Muscle of leg (tissue), 11 donors: ENCODE results near the gene MALT1. TPM values are rescaled to one million over a fixed set of nuclear protein-coding genes. Genes with fewer than 3 reads are reported as not detected.

Source experiments
- DNase-seq: peaks from one replicate; pipeline ENCODE4 v3.0.0; 2013
- H3K27ac ChIP-seq: one replicate; pipeline ENCODE4 v1.5.1; 2013; ENCODE audit warnings: mild to moderate bottlenecking, low read length, control low read depth
- H3K27me3 ChIP-seq: one replicate; pipeline ENCODE4 v1.6.1; 2013; ENCODE audit warnings: low read length; ENCODE audit not compliant: control insufficient read depth, insufficient read depth
- H3K36me3 ChIP-seq: one replicate; pipeline ENCODE4 v1.6.1; 2013; ENCODE audit warnings: low read length; ENCODE audit not compliant: control insufficient read depth, insufficient read depth
- H3K4me1 ChIP-seq: one replicate; pipeline ENCODE4 v1.6.1; 2013; ENCODE audit warnings: low read length; ENCODE audit not compliant: control insufficient read depth, insufficient read depth
- H3K4me3 ChIP-seq: one replicate; pipeline ENCODE4 v1.5.1; 2013; ENCODE audit warnings: low read length, control low read depth
- H3K9me3 ChIP-seq: replicated peaks from 2 replicates; pipeline ENCODE4 v1.6.1; 2013; ENCODE audit warnings: low read depth, low read length; ENCODE audit not compliant: control insufficient read depth
- WGBS: methylation state at CpG from one replicate; pipeline ENCODE4 v1.1.5; 2013; ENCODE audit warnings: missing lambda C conversion rate; ENCODE audit not compliant: insufficient coverage; 5-methylcytosine and 5-hydroxymethylcytosine counted together
- polyA plus RNA-seq, 8 donors: library from polyadenylated mRNA; unstranded; fragments of 120-200 nt; gene quantifications; one replicate each; pipeline versions ENCODE4 v1.2.1 to v1.2.3, GENCODE V29; 2013; ENCODE audit warnings: inconsistent platforms in 1 of 8, low replicate concordance in 1 of 8; ENCODE audit not compliant: insufficient read length in 8 of 8, insufficient read depth in 1 of 8
- total RNA-seq: library from RNA; stranded (reverse); fragments of 120-200 nt; gene quantifications from one replicate; pipeline ENCODE4 v1.2.4, GENCODE V29; 2013

The MALT1 gene
- total and polyA plus RNA-seq, 9 donors, result 10.7 to 21.3 (median 12.5) TPM

- Histone ChIP-seq H3K36me3 (no peaks in the 10 kb centered on the region), H3K27me3 (no peaks in the 10 kb centered on the region), H3K4me3 (no peak overlapping the region), H3K4me1 (peaks cover 9% of the 10 kb centered on the region), H3K9me3 (no peaks in the 10 kb centered on the region), H3K27ac (no peak overlapping the region)
- 88% methylated on average over 1 of the region's 2 CpGs for WGBS
- DNase-seq, result no peak
Measured at GRCh38 chr18:58668211-58668610, 3.1 kb upstream of the MALT1 start.

GRCh38 chr18:58668897-58669296 lies 2.4 kb upstream of the MALT1 start:
- DNase-seq, result no peak
- Histone ChIP-seq H3K27me3 (no peaks in the 10 kb centered on the region), H3K27ac (no peak overlapping the region), H3K9me3 (no peaks in the 10 kb centered on the region), H3K36me3 (no peaks in the 10 kb centered on the region), H3K4me1 (peaks cover 9% of the 10 kb centered on the region), H3K4me3 (no peak overlapping the region)
- WGBS, result 56% methylated on average over 2 of the region's 3 CpGs

GRCh38 chr18:58669731-58670378 lies 1.4 kb upstream of the MALT1 start:
- Histone ChIP-seq H3K36me3 (peaks cover 5% of the 10 kb centered on the region), H3K4me3 (no peak overlapping the region), H3K27ac (no peak overlapping the region), H3K27me3 (no peaks in the 10 kb centered on the region), H3K9me3 (no peaks in the 10 kb centered on the region), H3K4me1 (peaks cover 9% of the 10 kb centered on the region)
- DNase-seq, result no peak
- WGBS, result 70% methylated on average over 3 of the region's 11 CpGs

GRCh38 chr18:58670404-58671110 lies 708 bp upstream of the MALT1 start:
- Histone ChIP-seq H3K9me3 (no peaks in the 10 kb centered on the region), H3K27ac (peak overlapping the region; percentile 66), H3K4me3 (peak overlapping the region; percentile 57), H3K27me3 (no peaks in the 10 kb centered on the region), H3K36me3 (peaks cover 5% of the 10 kb centered on the region), H3K4me1 (peaks cover 9% of the 10 kb centered on the region)
- DNase-seq, result no peak
- 7% methylated on average over 18 of the region's 27 CpGs for WGBS

GRCh38 chr18:58671632-58672564 lies 633 bp downstream of the MALT1 start:
- H3K4me1 ChIP-seq, result peaks cover 9% of the 10 kb centered on the region
- H3K9me3 ChIP-seq, result no peaks in the 10 kb centered on the region
- under 1% methylated on average over 53 of the region's 64 CpGs for WGBS
- H3K27ac ChIP-seq, result peak overlapping the region; percentile 72
- peak; percentile 54 for DNase-seq
- no peaks in the 10 kb centered on the region for H3K27me3 ChIP-seq
- H3K36me3 ChIP-seq, result peaks cover 5% of the 10 kb centered on the region
- peak overlapping the region; percentile 76 for H3K4me3 ChIP-seq

GRCh38 chr18:58674159-58674558 lies 2.9 kb downstream of the MALT1 start:
- no peak overlapping the region for H3K4me3 ChIP-seq
- no peaks in the 10 kb centered on the region for H3K27me3 ChIP-seq
- H3K9me3 ChIP-seq, result no peaks in the 10 kb centered on the region
- DNase-seq, result no peak
- peaks cover 9% of the 10 kb centered on the region for H3K4me1 ChIP-seq
- 76% methylated on average over 5 of the region's 5 CpGs for WGBS
- H3K27ac ChIP-seq, result no peak overlapping the region
- peaks cover 5% of the 10 kb centered on the region for H3K36me3 ChIP-seq

GRCh38 chr18:58674863-58675472 lies 3.7 kb downstream of the MALT1 start:
- H3K4me3 ChIP-seq, result no peak overlapping the region
- no peak for DNase-seq
- peaks cover 5% of the 10 kb centered on the region for H3K36me3 ChIP-seq
- no peaks in the 10 kb centered on the region for H3K27me3 ChIP-seq
- no peaks in the 10 kb centered on the region for H3K9me3 ChIP-seq
- WGBS, result no CpG with 5 or more reads among the region's 3 CpGs
- H3K4me1 ChIP-seq, result peaks cover 9% of the 10 kb centered on the region
- H3K27ac ChIP-seq, result no peak overlapping the region

GRCh38 chr18:58676270-58676669 lies 5.0 kb downstream of the MALT1 start:
- H3K4me3 ChIP-seq, result no peak overlapping the region
- no peaks in the 10 kb centered on the region for H3K9me3 ChIP-seq
- peaks cover 9% of the 10 kb centered on the region for H3K36me3 ChIP-seq
- WGBS, result no CpG with 5 or more reads among the region's 1 CpG
- no peak overlapping the region for H3K27ac ChIP-seq
- DNase-seq, result no peak
- H3K27me3 ChIP-seq, result no peaks in the 10 kb centered on the region
- H3K4me1 ChIP-seq, result peaks cover 3% of the 10 kb centered on the region

GRCh38 chr18:58682429-58683069 lies 11.3 kb downstream of the MALT1 start:
- H3K36me3 ChIP-seq, result peaks cover 10% of the 10 kb centered on the region
- H3K4me3 ChIP-seq, result no peak overlapping the region
- WGBS, result 75% methylated on average over 2 of the region's 5 CpGs
- peak; percentile 62 for DNase-seq
- H3K27ac ChIP-seq, result no peak overlapping the region
- H3K9me3 ChIP-seq, result no peaks in the 10 kb centered on the region
- H3K4me1 ChIP-seq, result no peaks in the 10 kb centered on the region
- no peaks in the 10 kb centered on the region for H3K27me3 ChIP-seq
